ENCODE results near the gene TM4SF20.

DNA sequence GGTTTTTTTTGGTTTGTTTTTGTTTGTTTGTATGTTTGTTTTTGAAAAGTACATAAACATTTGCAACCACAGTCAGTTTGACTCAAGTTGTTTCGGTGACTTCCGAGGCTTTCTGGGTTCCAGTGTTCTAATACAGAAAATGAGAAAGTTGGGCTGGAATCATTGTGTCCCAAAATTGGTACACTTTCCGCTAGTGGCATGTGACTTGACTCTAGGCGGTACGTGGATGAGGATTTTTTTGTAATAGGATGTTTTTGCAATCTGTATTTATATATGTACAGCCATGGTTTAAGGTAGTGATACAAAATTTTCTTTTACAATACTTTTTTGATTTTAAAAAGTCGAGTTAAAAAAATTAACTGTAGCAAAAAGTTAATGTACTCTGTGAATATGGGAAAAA is 52.3 kb downstream of the TM4SF20 start:
- no peak for TF ChIP-seq CTCF (conservative IDR thresholded peaks at IDR 0.05; ENCODE audit: low read depth, low read length)
- TF ChIP-seq EZH2 (IDR thresholded peaks at IDR 0.05; ENCODE audit: borderline replicate concordance, low read depth, low read length, poor library complexity, severe bottlenecking), result no peak

All from A673 (cell line).